Prostate gland (tissue), 2 donors: ENCODE data around the gene ARHGEF19.

Experiments used
- POLR2A ChIP-seq: fragments of 450-650 bp; IDR thresholded peaks from one replicate; pipeline ENCODE4 v1.6.1; 2016; ENCODE audit warnings: antibody characterized with exemption, mild to moderate bottlenecking
- POLR2AphosphoS5 ChIP-seq: sonication (generic); formaldehyde crosslinking; IDR thresholded peaks from one replicate; pipeline ENCODE4 v1.6.1; 2017; ENCODE audit warnings: antibody characterized with exemption
- TF ChIP-seq, protein P1 (sequence below), 4 experiments: fragments of 200-600 bp in 2 of 4; fragments of 450-650 bp in 2 of 4; sonication (generic) in 2 of 4; IDR thresholded peaks; 1 replicate in 3 of 4; 2 replicates in 1 of 4; pipeline ENCODE4 v1.5.1; 2016 to 2019; ENCODE audit warnings: antibody characterized with exemption in 4 of 4, mild to moderate bottlenecking in 2 of 4, moderate library complexity in 2 of 4

DNA sequence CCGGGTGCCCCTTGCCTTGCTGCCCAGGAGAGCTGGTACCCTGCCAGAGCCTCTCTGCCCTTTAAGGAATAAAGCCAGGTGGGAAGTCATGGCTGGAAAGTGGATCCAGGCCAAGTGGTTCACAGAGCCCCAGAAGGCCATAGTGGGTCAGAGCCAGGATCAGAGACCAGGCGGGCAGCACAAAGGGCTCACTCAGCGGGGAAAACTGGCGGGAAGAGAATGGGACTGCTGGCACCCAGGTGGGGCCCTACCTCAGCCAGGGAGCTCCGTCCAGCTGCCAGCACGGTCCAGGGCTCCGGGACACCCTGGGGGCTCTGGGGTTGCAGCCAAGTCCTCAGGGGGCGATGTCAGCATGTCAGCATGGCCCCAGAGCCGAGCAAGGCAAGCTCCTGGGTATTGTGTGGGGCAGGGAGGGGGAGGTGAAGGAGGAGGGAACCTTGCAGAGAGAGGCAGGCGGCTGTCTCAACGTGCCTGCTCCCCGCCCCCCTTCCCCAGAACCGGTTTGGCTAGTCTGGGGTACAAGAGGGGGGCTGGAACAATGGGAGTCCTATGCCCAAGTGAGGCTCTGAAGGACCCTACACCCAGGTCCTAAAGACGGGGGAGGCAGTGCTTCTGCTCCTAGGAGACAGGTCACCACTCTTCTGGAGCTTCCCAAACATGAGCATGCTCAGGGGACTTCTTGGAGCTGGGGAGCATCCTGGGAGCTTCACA, at the start of gene ARHGEF19:
- TF ChIP-seq, protein P1, sequence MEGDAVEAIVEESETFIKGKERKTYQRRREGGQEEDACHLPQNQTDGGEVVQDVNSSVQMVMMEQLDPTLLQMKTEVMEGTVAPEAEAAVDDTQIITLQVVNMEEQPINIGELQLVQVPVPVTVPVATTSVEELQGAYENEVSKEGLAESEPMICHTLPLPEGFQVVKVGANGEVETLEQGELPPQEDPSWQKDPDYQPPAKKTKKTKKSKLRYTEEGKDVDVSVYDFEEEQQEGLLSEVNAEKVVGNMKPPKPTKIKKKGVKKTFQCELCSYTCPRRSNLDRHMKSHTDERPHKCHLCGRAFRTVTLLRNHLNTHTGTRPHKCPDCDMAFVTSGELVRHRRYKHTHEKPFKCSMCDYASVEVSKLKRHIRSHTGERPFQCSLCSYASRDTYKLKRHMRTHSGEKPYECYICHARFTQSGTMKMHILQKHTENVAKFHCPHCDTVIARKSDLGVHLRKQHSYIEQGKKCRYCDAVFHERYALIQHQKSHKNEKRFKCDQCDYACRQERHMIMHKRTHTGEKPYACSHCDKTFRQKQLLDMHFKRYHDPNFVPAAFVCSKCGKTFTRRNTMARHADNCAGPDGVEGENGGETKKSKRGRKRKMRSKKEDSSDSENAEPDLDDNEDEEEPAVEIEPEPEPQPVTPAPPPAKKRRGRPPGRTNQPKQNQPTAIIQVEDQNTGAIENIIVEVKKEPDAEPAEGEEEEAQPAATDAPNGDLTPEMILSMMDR (IDR thresholded peaks at IDR 0.05) = no peak
- TF ChIP-seq POLR2A = peak; percentile 61
- peak; percentile 80 for TF ChIP-seq POLR2AphosphoS5
